ENCODE data around the gene RNF4.

- TF ChIP-seq POLR2AphosphoS5 (IDR thresholded peaks at IDR 0.05): no peak
- TF ChIP-seq, protein P1, sequence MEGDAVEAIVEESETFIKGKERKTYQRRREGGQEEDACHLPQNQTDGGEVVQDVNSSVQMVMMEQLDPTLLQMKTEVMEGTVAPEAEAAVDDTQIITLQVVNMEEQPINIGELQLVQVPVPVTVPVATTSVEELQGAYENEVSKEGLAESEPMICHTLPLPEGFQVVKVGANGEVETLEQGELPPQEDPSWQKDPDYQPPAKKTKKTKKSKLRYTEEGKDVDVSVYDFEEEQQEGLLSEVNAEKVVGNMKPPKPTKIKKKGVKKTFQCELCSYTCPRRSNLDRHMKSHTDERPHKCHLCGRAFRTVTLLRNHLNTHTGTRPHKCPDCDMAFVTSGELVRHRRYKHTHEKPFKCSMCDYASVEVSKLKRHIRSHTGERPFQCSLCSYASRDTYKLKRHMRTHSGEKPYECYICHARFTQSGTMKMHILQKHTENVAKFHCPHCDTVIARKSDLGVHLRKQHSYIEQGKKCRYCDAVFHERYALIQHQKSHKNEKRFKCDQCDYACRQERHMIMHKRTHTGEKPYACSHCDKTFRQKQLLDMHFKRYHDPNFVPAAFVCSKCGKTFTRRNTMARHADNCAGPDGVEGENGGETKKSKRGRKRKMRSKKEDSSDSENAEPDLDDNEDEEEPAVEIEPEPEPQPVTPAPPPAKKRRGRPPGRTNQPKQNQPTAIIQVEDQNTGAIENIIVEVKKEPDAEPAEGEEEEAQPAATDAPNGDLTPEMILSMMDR (IDR thresholded peaks at IDR 0.05): no peak
- TF ChIP-seq POLR2A (IDR thresholded peaks at IDR 0.05; ENCODE audit: low read depth): no peak
Measured at GRCh38 chr4:2448589-2448988, 20.3 kb upstream of the RNF4 start.
